Measurements from ENCODE around the gene KRTAP9-2.
"Not testable (repeated sequence)": the region's sequence is repeated elsewhere in the genome, so short reads cannot be mapped to it uniquely, and the experiment has no call there.

The KRTAP9-2 gene

DNA sequence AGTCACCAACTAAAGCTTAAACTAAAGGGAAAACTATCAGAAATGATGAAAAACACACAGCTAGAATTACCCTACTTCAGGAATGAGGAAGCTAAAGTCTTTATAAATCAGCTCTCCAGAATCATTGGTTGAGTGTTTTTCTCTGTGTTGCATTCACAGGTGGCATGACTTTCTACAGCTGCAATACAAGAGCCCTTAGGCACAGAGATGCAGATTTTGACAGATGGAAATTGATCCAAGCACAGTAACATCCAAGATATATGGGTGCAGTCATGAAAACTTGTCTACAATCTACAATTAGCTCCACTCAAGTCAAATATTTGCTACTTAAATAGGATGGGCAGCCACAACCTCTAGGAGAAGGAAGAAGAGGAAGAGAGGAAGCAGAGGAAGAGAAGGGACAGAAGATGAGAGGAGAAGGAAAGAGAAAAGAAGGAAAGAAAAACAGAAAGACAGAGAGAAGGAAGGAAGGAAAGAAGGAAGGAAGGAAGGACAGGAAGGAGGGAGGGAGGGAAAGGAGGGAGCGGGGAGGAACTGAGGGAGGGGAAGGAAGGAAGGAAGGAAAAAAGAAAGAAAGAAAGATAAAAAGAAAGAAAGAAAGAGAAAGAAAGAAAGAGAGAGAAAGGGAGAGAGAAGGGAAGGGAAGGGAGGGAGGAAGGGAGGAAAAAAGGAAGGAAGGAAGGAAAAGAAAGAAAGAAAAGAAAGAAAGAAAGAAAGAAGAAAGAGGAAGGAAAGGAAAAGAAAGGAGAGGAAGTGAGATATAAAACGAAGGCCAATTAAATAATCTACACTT, 20.7 kb downstream of the KRTAP9-2 start:
- not testable (repeated sequence) for H3K4me3 ChIP-seq (ENCODE audit: low read depth, low read length); H3K9ac ChIP-seq (ENCODE audit: low read depth, low read length); H3K36me3 ChIP-seq (ENCODE audit: control insufficient read depth, insufficient read depth, low read length); H3K9me3 ChIP-seq (ENCODE audit: control insufficient read depth, insufficient read depth, low read length); H3K4me1 ChIP-seq (ENCODE audit: control insufficient read depth, insufficient read depth, low read length); H3K27me3 ChIP-seq (ENCODE audit: control insufficient read depth, insufficient read depth, low read length)

DNA sequence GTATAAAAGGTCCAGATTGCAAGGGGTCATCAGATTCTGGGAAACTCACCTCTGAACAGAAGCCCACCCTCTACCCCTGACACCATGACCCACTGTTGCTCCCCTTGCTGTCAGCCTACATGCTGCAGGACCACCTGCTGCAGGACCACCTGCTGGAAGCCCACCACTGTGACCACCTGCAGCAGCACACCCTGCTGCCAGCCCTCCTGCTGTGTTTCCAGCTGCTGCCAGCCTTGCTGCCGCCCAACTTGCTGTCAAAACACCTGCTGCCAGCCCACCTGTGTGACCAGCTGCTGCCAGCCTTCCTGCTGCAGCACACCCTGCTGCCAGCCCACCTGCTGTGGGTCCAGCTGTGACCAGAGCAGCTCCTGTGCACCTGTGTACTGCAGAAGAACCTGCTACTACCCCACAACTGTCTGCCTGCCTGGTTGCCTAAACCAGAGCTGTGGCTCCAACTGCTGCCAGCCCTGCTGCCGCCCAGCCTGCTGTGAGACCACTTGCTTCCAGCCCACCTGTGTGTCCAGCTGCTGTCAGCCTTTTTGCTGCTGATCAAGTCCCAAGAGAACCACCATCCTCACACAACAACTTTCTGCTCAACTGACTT, 23.3 kb downstream of the KRTAP9-2 start, which contains the start of gene KRTAP9-4:
KRTAP9-4 (plus strand) TSS at position 51 of the 604 bp plus-strand sequence; CDS start at position 85, 34 bp downstream.
- H3K27me3 ChIP-seq (ENCODE audit: control insufficient read depth, insufficient read depth, low read length); H3K4me3 ChIP-seq (ENCODE audit: low read depth, low read length); H3K36me3 ChIP-seq (ENCODE audit: control insufficient read depth, insufficient read depth, low read length); H3K4me1 ChIP-seq (ENCODE audit: control insufficient read depth, insufficient read depth, low read length); H3K9ac ChIP-seq (ENCODE audit: low read depth, low read length); H3K9me3 ChIP-seq (ENCODE audit: control insufficient read depth, insufficient read depth, low read length): not testable (repeated sequence)

DNA sequence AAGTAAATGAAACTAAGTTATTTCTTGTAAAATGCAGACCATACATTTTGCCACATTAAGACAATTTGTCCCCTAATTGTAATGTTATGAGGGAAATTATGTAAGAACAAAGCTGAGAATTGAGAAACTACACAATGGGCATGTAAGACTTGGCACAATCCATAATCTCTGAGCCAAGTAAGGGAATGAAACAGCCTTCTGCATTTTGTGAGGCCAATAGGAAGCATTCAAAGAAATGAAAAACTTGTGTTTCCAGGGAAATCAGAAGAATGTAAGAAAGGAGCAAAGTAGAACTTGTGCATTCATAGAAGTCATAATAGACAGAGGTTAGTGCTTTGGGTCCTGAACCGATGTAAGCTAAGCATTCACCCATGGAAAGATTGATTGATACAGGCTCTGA, 24.8 kb downstream of the KRTAP9-2 start:
- Histone ChIP-seq H3K9ac (ENCODE audit: low read depth, low read length) (no peak overlapping the region), H3K4me3 (ENCODE audit: low read depth, low read length) (no peak overlapping the region), H3K9me3 (ENCODE audit: control insufficient read depth, insufficient read depth, low read length) (no peaks in the 10 kb centered on the region), H3K4me1 (ENCODE audit: control insufficient read depth, insufficient read depth, low read length) (no peaks in the 10 kb centered on the region), H3K27me3 (ENCODE audit: control insufficient read depth, insufficient read depth, low read length) (no peaks in the 10 kb centered on the region), H3K36me3 (ENCODE audit: control insufficient read depth, insufficient read depth, low read length) (no peaks in the 10 kb centered on the region)

DNA sequence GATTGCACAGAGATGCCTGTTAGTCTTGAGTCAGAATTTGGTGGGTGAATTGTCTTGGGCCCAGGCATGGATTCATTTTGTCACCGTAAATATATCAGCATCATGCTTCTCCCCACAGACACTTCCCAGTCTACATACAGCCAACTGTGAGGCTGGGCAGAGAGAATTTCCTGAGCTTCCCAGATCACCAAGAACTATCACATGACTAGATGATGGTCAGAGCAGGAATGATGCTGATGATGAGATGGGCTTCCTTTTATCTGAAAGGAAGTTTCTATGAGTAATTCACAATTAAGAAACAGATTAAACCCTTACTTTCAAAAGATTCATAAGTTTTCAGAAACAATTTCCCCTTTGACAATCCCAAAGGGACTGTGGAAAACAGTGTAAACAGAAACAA, 28.4 kb downstream of the KRTAP9-2 start:
- Histone ChIP-seq H3K4me3 (ENCODE audit: low read depth, low read length) (no peak overlapping the region), H3K4me1 (ENCODE audit: control insufficient read depth, insufficient read depth, low read length) (no peaks in the 10 kb centered on the region), H3K9ac (ENCODE audit: low read depth, low read length) (no peak overlapping the region), H3K36me3 (ENCODE audit: control insufficient read depth, insufficient read depth, low read length) (no peaks in the 10 kb centered on the region), H3K27me3 (ENCODE audit: control insufficient read depth, insufficient read depth, low read length) (no peaks in the 10 kb centered on the region), H3K9me3 (ENCODE audit: control insufficient read depth, insufficient read depth, low read length) (no peaks in the 10 kb centered on the region)

DNA sequence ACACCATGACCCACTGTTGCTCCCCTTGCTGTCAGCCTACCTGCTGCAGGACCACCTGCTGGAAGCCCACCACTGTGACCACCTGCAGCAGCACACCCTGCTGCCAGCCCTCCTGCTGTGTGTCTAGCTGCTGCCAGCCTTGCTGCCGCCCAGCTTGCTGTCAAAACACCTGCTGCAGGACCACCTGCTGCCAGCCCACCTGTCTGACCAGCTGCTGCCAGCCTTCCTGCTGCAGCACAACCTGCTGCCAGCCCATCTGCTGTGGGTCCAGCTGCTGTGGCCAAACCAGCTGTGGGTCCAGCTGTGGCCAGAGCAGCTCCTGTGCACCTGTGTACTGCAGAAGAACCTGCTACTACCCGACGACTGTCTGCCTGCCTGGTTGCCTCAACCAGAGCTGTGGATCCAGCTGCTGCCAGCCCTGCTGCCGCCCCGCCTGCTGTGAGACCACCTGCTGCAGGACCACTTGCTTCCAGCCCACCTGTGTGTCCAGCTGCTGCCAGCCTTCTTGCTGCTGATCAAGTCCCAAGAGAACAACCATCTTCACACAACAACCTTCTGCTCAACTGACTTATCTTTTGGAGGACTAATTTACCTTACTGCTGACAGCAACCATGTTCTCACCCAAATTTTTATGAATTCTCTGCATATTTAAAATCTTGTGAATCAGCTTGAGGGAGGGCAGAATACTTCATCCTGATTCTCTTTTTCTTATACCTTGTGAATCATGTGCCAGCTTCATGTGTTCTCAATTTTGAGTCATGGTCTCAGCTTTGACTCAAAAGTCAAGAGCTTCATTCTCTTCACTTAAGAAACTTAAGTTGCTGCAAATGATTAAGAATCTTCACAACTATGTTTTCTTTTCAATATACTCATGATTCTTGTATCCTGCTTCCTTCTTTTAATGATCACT, 29.2 kb downstream of the KRTAP9-2 start, which contains the start of gene KRTAP9-9:
KRTAP9-9 (plus strand) TSS at position 4 of the 910 bp plus-strand sequence.
- not testable (repeated sequence) for H3K36me3 ChIP-seq (ENCODE audit: control insufficient read depth, insufficient read depth, low read length); H3K27me3 ChIP-seq (ENCODE audit: control insufficient read depth, insufficient read depth, low read length); H3K4me1 ChIP-seq (ENCODE audit: control insufficient read depth, insufficient read depth, low read length); H3K9me3 ChIP-seq (ENCODE audit: control insufficient read depth, insufficient read depth, low read length); H3K9ac ChIP-seq (ENCODE audit: low read depth, low read length); H3K4me3 ChIP-seq (ENCODE audit: low read depth, low read length)

DNA sequence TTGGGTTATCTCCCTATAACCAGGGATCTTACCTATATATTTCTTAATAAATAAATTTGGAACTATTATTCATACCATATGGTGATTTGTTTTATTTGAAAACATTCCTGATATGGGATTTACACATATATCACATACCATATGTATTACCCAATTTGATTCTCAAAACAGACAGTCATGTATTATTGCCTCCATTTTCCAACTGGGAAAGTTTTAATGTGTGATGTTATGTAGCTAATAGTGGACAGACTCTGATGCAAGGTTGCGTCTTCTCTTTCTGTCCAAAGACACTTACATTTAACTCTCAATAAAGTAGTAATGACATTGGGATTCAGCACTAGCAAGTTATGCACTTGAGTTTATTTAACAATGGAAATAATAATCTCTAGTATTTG, 29.8 kb downstream of the KRTAP9-2 start:
- Histone ChIP-seq H3K9ac (ENCODE audit: low read depth, low read length) (no peak overlapping the region), H3K27me3 (ENCODE audit: control insufficient read depth, insufficient read depth, low read length) (no peaks in the 10 kb centered on the region), H3K36me3 (ENCODE audit: control insufficient read depth, insufficient read depth, low read length) (no peaks in the 10 kb centered on the region), H3K4me3 (ENCODE audit: low read depth, low read length) (no peak overlapping the region), H3K4me1 (ENCODE audit: control insufficient read depth, insufficient read depth, low read length) (no peaks in the 10 kb centered on the region), H3K9me3 (ENCODE audit: control insufficient read depth, insufficient read depth, low read length) (no peaks in the 10 kb centered on the region)

DNA sequence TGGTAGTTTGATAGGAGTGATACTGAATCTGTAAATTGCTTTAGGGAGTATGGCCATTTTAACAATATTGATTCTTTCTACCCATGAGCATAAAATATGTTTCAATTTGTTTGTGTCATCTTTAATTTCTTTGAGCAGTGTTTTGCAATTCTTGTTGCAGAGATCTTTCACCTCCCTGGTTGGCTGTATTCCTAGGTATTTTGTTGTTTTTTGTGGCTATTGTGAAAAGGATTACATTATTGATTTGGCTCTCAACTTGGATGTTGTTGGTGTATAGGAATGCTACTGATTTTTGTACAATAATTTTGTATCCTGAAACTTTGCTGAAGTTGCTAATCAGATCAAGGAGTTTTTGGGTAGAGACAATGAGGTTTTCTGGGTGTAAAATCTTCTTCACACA, 32.0 kb downstream of the KRTAP9-2 start:
- H3K36me3 ChIP-seq (ENCODE audit: control insufficient read depth, insufficient read depth, low read length) = no peaks in the 10 kb centered on the region
- H3K27me3 ChIP-seq (ENCODE audit: control insufficient read depth, insufficient read depth, low read length) = no peaks in the 10 kb centered on the region
- no peak overlapping the region for H3K9ac ChIP-seq (ENCODE audit: low read depth, low read length)
- no peak overlapping the region for H3K4me3 ChIP-seq (ENCODE audit: low read depth, low read length)
- no peaks in the 10 kb centered on the region for H3K9me3 ChIP-seq (ENCODE audit: control insufficient read depth, insufficient read depth, low read length)
- H3K4me1 ChIP-seq (ENCODE audit: control insufficient read depth, insufficient read depth, low read length) = no peaks in the 10 kb centered on the region

DNA sequence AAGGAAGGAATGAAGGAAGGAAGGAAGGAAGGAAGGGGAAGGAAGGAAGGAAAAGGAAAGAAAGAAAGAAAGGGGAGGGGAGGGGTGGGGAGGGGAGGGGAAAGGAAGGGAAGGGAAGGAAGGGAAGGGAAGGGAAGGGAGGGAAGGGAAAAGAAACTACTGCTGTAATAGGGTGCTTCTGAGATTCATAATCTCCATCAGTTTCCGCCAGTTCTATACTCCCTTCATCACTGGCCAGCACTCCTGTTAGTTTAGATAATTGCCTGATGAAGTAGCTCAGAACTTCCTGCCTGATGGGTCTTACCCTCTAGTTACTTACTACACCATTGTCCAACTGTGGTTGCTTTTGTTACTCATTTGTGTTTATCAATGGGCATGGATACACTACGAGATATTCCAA, 36.8 kb downstream of the KRTAP9-2 start:
- H3K36me3 ChIP-seq (ENCODE audit: control insufficient read depth, insufficient read depth, low read length) = no peaks in the 10 kb centered on the region
- no peak overlapping the region for H3K9ac ChIP-seq (ENCODE audit: low read depth, low read length)
- H3K4me3 ChIP-seq (ENCODE audit: low read depth, low read length) = no peak overlapping the region
- H3K4me1 ChIP-seq (ENCODE audit: control insufficient read depth, insufficient read depth, low read length) = no peaks in the 10 kb centered on the region
- H3K9me3 ChIP-seq (ENCODE audit: control insufficient read depth, insufficient read depth, low read length) = no peaks in the 10 kb centered on the region
- H3K27me3 ChIP-seq (ENCODE audit: control insufficient read depth, insufficient read depth, low read length) = no peaks in the 10 kb centered on the region

DNA sequence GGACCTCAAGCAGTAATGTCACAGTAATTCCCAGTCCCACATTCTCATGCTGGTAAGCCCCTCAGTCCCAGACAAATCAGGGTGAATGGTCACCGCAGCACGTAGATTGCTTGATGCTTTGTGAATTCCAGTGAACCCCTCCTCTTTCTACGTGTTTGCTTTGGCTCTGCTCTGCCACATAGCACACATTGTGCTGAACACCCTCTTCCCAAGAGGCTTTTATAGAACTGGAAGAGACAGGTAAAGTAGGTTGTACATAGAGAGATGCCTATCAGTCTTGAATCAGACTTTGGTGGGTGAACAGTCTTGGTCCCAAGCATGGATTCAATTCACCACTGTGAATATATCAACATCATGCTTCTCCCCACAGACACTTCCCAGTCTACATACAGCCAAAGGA, 38.2 kb downstream of the KRTAP9-2 start:
- Histone ChIP-seq H3K36me3 (ENCODE audit: control insufficient read depth, insufficient read depth, low read length) (no peaks in the 10 kb centered on the region), H3K9ac (ENCODE audit: low read depth, low read length) (no peak overlapping the region), H3K9me3 (ENCODE audit: control insufficient read depth, insufficient read depth, low read length) (no peaks in the 10 kb centered on the region), H3K27me3 (ENCODE audit: control insufficient read depth, insufficient read depth, low read length) (no peaks in the 10 kb centered on the region), H3K4me1 (ENCODE audit: control insufficient read depth, insufficient read depth, low read length) (no peaks in the 10 kb centered on the region), H3K4me3 (ENCODE audit: low read depth, low read length) (no peak overlapping the region)

DNA sequence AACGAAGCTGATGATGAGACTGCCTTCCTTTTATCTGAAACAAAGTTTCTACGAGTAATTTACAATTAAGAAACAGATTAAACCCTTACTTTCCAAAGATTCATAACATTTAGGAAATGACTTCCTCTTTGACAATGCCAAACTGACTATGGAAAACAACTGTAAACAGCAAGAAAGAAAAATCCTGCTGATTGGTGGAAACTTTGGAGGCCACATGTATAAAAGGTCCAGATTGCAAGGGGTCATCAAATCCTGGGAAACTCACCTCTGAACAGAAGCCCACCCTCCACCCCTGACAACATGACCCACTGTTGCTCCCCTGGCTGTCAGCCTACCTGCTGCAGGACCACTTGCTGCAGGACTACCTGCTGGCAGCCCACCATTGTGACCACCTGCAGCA, 38.6 kb downstream of the KRTAP9-2 start, which contains the start of gene KRTAP9-6:
KRTAP9-6 (plus strand) TSS at position 301 of the 400 bp plus-strand sequence; CDS start at position 301, 0 bp downstream.
- no peaks in the 10 kb centered on the region for H3K4me1 ChIP-seq (ENCODE audit: control insufficient read depth, insufficient read depth, low read length)
- H3K4me3 ChIP-seq (ENCODE audit: low read depth, low read length) = no peak within 1 kb of the TSS
- H3K9ac ChIP-seq (ENCODE audit: low read depth, low read length) = no peak within 1 kb of the TSS

DNA sequence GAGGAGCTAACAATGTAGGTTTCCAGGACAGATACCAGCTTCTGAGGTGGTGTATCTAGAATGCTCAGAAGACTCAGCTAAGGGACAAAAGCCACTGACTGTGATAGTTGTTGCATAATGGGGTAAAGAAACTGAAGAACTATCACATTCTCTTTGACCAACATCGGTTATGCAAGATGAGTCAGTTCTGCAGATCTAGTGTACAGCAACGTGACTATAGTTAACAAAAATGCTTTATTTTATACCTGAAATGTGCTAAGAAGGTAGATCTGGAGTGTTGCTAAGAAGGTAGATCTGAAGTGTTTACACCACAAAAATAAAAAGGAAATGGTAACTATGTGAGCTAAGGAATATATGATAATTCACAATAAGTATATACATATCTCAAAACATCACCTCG, 41.3 kb downstream of the KRTAP9-2 start:
- H3K9me3 ChIP-seq (ENCODE audit: control insufficient read depth, insufficient read depth, low read length) = no peaks in the 10 kb centered on the region
- H3K4me1 ChIP-seq (ENCODE audit: control insufficient read depth, insufficient read depth, low read length) = no peaks in the 10 kb centered on the region
- no peak overlapping the region for H3K4me3 ChIP-seq (ENCODE audit: low read depth, low read length)
- no peak overlapping the region for H3K9ac ChIP-seq (ENCODE audit: low read depth, low read length)
- H3K36me3 ChIP-seq (ENCODE audit: control insufficient read depth, insufficient read depth, low read length) = no peaks in the 10 kb centered on the region
- H3K27me3 ChIP-seq (ENCODE audit: control insufficient read depth, insufficient read depth, low read length) = no peaks in the 10 kb centered on the region

More for the DNA sequence above, 38.6 kb downstream of the KRTAP9-2 start, which contains the start of gene KRTAP9-6:
- no peaks in the 10 kb centered on the region for H3K36me3 ChIP-seq (ENCODE audit: control insufficient read depth, insufficient read depth, low read length)
- no peaks in the 10 kb centered on the region for H3K27me3 ChIP-seq (ENCODE audit: control insufficient read depth, insufficient read depth, low read length)
- no peaks in the 10 kb centered on the region for H3K9me3 ChIP-seq (ENCODE audit: control insufficient read depth, insufficient read depth, low read length)

Measured in iPS-15b (cell line).